A673 (cell line): ENCODE measurements around the gene ACSF3.

ENCODE experiments used
- EZH2 ChIP-seq: fragments of 200-600 bp; sonication (generic); IDR thresholded peaks from 2 replicates; pipeline ENCODE4 v1.6.1; 2017; ENCODE audit warnings: borderline replicate concordance, low read depth, mild to moderate bottlenecking, mixed read lengths, antibody characterized with exemption, low read length; ENCODE audit not compliant: poor library complexity, severe bottlenecking
- TF ChIP-seq, protein P1 (sequence below): fragments of 300-800, 200-600 bp; sonication (generic); conservative IDR thresholded peaks from 2 replicates; pipeline ENCODE4 v1.5.1; 2017; ENCODE audit warnings: low read depth, mild to moderate bottlenecking, antibody characterized with exemption, low read length, moderate library complexity, mixed read lengths

DNA sequence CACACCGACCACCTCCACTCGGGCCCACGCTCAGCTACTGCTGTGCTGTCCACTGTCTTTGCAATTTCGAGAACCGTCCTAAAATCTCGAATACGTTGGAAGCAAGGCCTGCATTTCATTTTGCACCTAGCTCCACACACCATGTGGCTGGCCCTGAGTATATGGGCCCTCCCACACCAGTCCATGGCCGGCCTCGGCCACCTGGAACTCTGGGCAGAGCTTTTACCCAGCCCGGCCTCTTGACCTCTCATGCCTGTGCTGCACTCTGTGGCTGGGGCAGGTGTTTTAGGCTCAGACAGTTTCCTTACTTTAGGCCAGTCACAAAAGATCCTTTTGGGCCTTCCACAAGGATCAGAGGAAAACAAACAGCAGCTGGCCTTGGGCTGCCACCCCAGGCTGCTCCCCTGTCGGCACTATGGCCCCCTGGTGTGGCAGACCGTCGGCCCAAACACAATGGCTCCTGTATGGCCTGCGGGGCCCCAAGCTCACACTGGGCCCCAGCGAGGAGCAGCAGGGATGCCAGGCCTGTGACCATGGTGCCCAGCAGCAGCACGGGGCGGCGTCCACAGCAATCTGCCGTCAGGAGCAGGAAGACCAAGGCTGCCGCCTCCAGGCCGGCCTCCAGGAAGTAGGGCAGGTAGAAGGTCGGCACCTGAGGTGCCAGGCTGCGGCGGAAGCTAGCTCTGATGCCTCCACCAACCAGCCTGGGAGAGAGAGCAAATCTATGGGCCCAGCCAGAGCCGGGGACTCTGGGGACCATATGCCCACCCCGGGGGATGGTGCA lies 104.2 kb downstream of the ACSF3 start:
- TF ChIP-seq, protein P1, sequence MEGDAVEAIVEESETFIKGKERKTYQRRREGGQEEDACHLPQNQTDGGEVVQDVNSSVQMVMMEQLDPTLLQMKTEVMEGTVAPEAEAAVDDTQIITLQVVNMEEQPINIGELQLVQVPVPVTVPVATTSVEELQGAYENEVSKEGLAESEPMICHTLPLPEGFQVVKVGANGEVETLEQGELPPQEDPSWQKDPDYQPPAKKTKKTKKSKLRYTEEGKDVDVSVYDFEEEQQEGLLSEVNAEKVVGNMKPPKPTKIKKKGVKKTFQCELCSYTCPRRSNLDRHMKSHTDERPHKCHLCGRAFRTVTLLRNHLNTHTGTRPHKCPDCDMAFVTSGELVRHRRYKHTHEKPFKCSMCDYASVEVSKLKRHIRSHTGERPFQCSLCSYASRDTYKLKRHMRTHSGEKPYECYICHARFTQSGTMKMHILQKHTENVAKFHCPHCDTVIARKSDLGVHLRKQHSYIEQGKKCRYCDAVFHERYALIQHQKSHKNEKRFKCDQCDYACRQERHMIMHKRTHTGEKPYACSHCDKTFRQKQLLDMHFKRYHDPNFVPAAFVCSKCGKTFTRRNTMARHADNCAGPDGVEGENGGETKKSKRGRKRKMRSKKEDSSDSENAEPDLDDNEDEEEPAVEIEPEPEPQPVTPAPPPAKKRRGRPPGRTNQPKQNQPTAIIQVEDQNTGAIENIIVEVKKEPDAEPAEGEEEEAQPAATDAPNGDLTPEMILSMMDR, result no peak
- no peak for TF ChIP-seq EZH2
